GM19397 (cell line): ENCODE data around the gene AGXT.

Experiments
- ATAC-seq: cut with Tn5 transposase; IDR thresholded peaks from one replicate; pipeline ENCODE4 v1.9.1; 2021; ENCODE audit warnings: mild to moderate bottlenecking, moderate library complexity; ENCODE audit not compliant: unreplicated experiment

Gene AGXT

DNA sequence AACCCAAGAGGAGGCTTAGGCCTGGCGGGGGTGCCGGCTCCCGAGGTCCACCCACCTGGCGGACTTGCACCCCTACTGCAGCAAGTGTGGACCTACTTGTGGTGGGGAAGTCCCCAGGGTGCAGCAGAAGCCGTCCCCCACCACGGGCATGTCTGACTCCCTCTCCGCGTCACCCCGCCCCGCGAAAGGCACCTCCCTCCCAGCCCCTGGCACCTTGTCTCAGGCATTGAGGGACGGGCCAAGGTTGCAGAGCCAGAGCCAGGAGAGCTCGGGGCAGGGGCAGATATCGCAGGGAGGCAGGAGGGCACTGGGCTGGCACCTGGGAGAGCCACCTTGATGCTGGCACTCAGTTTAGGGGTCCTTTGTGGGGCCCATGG lies 56.6 kb downstream of the AGXT start:
- no peak for ATAC-seq

DNA sequence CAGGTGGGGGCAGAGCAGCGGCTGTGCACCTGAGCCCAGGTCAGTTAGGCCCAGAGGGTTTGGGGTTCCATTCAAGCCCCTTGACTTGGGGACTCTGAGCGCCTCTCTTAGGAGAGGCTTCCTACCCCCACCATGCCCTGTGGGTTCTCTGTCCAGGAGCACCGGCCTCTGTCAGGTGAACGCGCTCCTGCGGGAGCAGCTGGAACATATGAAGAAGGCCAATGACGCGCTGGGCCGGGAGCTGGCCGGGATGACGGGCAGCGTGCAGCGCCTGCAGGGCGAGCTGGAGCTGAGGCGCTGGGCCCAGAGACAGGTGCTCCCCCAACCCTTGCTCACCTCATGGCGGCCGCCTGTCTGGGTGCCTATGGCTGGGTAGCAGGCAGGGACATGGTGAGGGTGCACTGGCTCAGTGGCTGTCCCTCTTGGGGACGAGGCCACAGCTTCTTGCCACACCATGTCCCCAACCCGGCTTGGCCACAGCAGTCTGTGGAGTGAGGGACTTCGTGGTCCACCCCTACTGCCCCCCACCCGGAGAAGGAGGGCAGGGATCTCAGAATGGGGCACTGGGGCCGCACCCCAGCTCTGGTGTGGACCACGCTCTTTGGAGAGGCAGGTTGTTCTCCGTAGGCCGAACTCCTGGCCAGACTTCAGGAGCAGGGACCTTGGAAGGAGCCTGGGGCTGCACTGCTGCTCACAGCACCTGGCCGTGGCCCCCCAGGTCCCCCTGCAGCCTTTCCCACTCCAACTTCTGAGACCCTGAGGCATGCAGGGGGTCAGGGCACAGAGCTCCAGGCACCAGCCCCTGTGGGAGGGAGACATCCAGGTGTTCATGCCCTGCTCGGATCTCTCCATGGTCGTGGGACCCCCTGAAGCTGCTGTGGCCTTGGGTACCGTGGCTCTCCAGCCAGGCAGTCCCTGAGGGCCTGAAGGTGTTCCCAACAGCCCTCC lies 57.2 kb downstream of the AGXT start:
- ATAC-seq = no peak

DNA sequence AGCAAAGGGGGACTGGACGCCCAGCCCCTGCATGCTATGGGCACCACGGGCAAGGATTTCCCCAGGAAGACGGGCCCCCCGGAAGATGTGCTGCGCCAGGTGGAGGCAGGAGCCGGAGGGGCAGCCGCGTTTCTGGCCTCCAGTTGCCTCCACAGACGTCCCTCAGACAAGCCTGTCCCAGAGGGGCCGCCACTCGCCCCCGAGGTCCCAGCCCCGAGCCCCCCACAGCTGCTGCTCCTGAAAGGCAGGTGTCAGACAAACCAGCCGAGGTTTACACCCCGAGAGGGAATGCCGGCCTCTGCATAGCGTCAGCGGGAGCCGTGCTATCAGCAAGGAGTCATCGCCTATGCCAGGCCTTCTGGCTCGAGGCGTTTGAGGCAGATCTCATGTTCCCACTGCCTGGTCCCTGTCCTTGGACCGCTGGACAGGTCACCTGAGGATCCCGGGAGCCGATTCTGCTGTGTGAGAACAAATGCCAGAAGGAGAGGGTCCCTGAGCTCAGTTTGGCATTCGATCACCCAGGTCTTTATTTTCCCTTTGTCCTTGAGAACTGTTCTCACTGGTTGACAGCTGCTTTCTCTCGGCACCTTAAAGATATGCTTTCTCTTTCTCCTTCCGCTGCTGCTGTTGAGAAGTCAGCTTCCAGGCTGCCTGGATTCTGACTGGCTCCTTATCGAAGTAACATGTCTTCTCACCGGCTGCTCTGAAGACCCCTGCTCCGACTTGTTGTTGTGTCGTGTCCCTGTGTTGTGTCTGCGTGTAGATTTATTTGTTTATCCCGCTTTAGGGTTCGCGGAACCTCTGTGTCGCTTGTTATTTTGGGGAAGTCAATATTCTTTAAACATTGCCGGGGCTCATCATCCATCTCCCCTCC lies 58.1 kb downstream of the AGXT start:
- no peak for ATAC-seq

DNA sequence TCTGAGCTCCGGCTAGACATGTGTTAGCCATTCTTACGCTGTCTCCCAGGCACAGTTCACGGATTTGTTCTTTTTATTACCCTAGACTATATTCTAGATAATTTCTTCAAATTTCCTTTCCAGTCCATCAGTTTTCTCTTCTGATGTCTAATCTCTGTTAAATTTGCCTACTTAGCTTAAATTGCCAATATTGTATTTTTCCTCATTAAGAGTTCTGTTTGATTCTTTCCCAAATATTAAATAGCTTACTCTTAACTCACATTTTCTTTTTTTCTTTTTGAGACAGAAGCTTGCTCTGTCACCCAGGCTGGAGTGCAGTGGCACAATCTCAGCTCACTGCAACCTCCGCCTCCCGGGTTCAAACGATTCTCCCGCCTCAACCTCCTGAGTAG lies 58.8 kb downstream of the AGXT start:
- ATAC-seq = no peak

DNA sequence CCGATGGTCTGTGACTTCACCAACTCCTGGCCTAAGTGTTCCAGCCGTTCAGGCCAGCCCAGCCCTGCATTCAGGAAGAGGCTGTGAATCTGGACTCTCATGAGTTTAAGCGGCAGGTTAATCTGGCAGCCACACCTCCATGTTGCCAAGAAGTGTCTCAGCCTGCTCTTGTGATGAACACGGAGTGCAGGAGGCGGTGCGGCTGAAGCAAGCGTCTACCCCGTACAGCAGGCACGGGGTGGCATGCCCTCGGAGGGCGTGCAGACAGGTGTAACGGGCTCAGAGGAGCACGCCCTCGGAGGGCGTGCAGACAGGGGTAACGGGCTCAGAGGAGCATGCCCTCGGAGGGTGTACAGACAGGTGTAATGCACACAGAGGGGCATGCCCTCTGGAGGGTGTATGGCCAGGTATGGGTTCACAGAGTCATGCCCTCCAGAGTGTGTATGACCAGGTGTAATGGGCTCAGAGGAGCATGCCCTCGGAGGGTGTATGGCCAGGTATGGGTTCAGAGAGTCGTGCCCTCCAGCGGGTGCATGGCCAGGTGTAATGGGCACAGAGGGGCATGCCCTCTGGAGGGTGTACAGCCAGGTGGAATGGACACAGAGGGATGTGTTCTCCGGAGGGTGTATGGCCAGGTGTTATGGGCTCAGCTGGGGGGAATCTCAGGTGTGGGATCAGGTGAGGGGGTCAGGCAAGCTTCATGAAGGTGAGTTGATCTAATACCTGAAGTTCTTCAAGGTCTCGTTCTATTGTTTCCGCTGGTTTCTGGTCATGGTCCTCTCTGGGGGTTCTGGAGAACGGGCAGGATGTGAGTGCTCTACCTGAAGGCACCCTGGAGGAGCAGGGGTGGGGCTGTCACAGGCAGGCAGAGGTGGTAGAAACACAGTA lies 60.1 kb downstream of the AGXT start:
- no peak for ATAC-seq

DNA sequence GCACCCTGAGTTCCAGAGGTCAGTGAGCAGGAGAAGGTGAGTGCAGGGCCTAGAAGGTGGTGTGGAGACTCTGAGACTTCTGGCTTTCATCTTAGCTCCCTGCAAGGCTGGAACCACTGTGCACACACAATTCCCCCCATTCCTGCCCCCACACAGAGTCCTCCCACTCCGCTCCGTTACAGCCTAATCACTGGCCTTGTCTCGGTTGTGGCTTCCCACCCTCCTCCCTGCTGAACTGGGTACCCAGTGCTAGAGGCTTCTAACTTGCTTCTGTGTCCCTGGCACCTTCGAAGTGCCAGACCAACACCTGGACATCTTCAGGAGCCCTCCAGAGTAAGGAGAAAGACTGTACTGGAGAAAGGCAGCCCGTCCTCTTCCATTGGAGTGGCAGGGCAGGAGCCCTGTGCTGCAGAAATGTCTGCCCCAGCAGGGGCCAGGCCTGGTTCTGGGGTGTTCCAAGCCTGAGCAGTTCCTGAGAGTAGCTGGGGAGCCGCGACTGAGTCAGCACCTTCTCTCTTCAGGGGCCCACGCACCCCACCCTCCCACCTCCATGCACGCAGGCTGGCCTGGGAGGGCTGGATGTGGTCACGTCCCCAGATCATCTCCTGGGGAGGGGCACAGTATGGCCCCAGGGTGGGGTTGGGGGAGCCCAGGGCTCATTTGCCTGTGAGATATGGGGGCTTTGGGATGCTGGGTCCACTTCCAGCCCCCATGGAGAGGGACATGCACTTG lies 60.9 kb downstream of the AGXT start:
- ATAC-seq = no peak
